Body of pancreas (tissue), 4 donors: ENCODE data around the gene CFAP299. TPM values are rescaled to one million over a fixed set of nuclear protein-coding genes. Genes with fewer than 3 reads are reported as not detected.

Experiments used
- ATAC-seq: fragments of 150-250 bp; one replicate; pipeline ENCODE4 v1.9.1; 2016
- DNase-seq, 4 donors: peaks; one replicate each; pipeline ENCODE4 v3.0.0-alpha.2; 2019
- H3K27ac ChIP-seq, 4 donors: fragments of 200-600 bp; sonication (generic); 1 replicate in 3 of 4; 2 replicates in 1 of 4; pipeline versions ENCODE4 v1.5.1 to v1.6.1; 2016 to 2019; ENCODE audit warnings: mild to moderate bottlenecking in 1 of 4, mixed read lengths in 1 of 4, moderate library complexity in 1 of 4
- H3K27me3 ChIP-seq, 2 donors: fragments of 200-600 bp; sonication (generic); one replicate each; pipeline ENCODE4 v1.6.0; 2016; ENCODE audit warnings: mild to moderate bottlenecking in 1 of 2
- H3K36me3 ChIP-seq, 2 donors: fragments of 200-600 bp; sonication (generic); replicated peaks in 1 of 2; 2 replicates each; pipeline ENCODE4 v1.5.1; 2016; ENCODE audit warnings: low read depth in 2 of 2; ENCODE audit not compliant: insufficient read depth in 1 of 2
- H3K4me1 ChIP-seq: fragments of 200-600 bp; sonication (generic); one replicate; pipeline ENCODE4 v1.6.0; 2016
- H3K4me3 ChIP-seq, 2 donors: fragments of 200-600 bp; sonication (generic); 1 replicate in 1 of 2; 2 replicates in 1 of 2; pipeline ENCODE4 v1.5.1; 2016 to 2019
- H3K9me3 ChIP-seq, 3 donors: fragments of 200-600 bp; sonication (generic); 1 replicate in 2 of 3; 2 replicates in 1 of 3; pipeline ENCODE4 v1.5.1; 2016
- POLR2A ChIP-seq, 3 donors: fragments of 450-650 bp; IDR thresholded peaks; one replicate each; pipeline ENCODE4 v1.6.1; 2016; ENCODE audit warnings: antibody characterized with exemption in 3 of 3, mild to moderate bottlenecking in 2 of 3
- WGBS, 2 donors: methylation state at CpG; one replicate each; pipeline ENCODE4 v1.1.5; 2017; 5-methylcytosine and 5-hydroxymethylcytosine counted together
- intact Hi-C: fragments of 100-400 bp; cut with DNase I; formaldehyde crosslinking; loops from one replicate; pipeline ENCODE4 v1.15.1; 2023
- total RNA-seq, 2 donors: library from RNA; depleted of rRNA; stranded (reverse); fragments of >200 nt; gene quantifications; one replicate each; pipeline ENCODE4 v1.1.0, GENCODE V29; 2016
- TF ChIP-seq, protein P1 (sequence below), 7 experiments: fragments of 450-650 bp in 4 of 7; fragments of 200-600 bp in 3 of 7; sonication (generic) in 3 of 7; IDR thresholded peaks; one replicate each; pipeline ENCODE4 v1.5.1; 2016 to 2019; ENCODE audit warnings: antibody characterized with exemption in 7 of 7

Gene CFAP299
- total RNA-seq, 2 donors from 2014 or later: not detected

DNA sequence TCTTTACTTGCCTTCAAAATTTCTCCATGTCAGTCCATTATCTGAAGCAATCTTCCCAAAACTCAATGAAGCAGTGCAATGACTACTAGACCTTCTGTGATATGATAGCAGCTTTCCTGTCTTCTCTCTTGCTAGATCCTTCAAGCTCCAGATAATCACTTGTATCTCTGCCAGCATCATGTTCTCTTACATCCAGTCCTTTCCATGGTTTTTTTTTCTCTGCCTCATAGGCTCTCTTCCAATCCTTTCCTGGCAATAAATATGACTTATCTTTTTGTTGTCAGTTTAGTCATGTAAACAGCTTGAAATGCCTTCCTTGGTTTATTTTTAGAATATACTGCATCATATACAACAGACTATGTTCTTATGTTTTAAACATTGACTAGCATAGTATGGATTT, 193.5 kb downstream of the CFAP299 start:
- Histone ChIP-seq H3K9me3 (no peaks in the 10 kb centered on the region), H3K27ac (no peak overlapping the region), H3K27me3 (no peaks in the 10 kb centered on the region), H3K4me1 (no peaks in the 10 kb centered on the region), H3K36me3 (no peaks in the 10 kb centered on the region), H3K4me3 (no peak overlapping the region)
- no peak for DNase-seq
- no peak for ATAC-seq
- TF ChIP-seq, protein P1, sequence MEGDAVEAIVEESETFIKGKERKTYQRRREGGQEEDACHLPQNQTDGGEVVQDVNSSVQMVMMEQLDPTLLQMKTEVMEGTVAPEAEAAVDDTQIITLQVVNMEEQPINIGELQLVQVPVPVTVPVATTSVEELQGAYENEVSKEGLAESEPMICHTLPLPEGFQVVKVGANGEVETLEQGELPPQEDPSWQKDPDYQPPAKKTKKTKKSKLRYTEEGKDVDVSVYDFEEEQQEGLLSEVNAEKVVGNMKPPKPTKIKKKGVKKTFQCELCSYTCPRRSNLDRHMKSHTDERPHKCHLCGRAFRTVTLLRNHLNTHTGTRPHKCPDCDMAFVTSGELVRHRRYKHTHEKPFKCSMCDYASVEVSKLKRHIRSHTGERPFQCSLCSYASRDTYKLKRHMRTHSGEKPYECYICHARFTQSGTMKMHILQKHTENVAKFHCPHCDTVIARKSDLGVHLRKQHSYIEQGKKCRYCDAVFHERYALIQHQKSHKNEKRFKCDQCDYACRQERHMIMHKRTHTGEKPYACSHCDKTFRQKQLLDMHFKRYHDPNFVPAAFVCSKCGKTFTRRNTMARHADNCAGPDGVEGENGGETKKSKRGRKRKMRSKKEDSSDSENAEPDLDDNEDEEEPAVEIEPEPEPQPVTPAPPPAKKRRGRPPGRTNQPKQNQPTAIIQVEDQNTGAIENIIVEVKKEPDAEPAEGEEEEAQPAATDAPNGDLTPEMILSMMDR (IDR thresholded peaks at IDR 0.05): no peak
- no peak for TF ChIP-seq POLR2A (IDR thresholded peaks at IDR 0.05)
- intact Hi-C loops: no loop called here

DNA sequence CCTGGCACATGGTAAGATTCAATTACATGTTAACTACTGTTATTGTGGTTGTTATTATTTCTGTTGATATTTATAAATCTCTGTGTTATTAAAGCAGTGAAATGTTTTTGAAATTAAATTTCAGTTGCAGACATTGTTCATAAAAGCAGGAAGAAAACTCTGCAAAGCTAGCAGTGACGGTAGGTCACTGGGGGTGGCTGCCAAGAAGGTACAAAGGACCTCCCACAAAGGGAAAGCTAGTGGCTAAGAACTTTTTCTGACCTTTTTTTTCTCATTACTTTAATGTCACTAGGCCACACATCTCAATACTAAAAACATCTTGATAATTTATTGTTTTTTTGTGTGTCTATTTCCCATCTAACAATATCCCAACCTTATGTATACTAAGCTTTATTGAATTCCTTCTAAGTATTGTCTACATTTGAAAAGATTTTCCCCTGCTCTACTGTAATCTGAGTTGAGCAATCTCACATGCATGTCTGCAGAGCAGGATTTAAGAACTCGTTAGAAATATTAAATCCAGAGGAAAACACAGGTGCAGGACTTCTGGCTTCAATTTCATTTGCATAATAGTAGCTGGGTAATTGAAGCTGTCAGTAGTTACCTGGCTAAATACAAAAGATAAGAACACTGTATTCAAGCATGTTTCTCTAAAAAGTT, 197.3 kb downstream of the CFAP299 start:
- no peaks in the 10 kb centered on the region for H3K9me3 ChIP-seq

DNA sequence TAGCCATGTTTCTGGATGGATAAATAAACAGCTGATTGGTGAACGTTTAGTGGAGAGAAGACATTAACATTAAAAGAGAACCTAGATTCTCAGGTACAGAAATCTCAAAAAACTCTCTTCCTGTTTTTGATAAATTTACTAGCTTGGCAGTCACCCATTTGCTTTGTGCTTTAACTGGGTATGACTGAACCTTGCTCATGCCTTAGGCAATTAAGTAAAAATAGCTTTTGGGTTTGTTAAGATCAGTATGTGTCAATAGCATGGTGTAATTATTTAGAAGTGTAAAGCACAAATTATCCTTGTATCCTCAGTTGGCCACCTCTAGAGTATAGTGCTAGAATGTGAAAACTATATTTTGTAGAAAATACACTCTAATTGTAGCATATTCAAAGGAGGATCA, 200.0 kb downstream of the CFAP299 start:
- ATAC-seq (no peak), DNase-seq (no peak)
- intact Hi-C loops: no loop called here
- no peaks in the 10 kb centered on the region for H3K4me1 ChIP-seq
- H3K4me3 ChIP-seq: no peak overlapping the region
- WGBS, 2 donors: 11 to 35% methylated on average over 1 of the region's 1 CpG
- H3K27ac ChIP-seq: no peak overlapping the region
- H3K9me3 ChIP-seq: no peaks in the 10 kb centered on the region
- no peaks in the 10 kb centered on the region for H3K27me3 ChIP-seq
- TF ChIP-seq, protein P1 (IDR thresholded peaks at IDR 0.05): no peak
- TF ChIP-seq POLR2A (IDR thresholded peaks at IDR 0.05): no peak
- no peaks in the 10 kb centered on the region for H3K36me3 ChIP-seq

More for the DNA sequence above, 197.3 kb downstream of the CFAP299 start:
- 37 to 39% methylated on average over 2 of the region's 2 CpGs for WGBS, 2 donors
- H3K4me1 ChIP-seq: no peaks in the 10 kb centered on the region
- no peak for ATAC-seq
- intact Hi-C loops: no loop called here
- no peak overlapping the region for H3K4me3 ChIP-seq
- no peak overlapping the region for H3K27ac ChIP-seq
- TF ChIP-seq, protein P1 (IDR thresholded peaks at IDR 0.05): no peak
- TF ChIP-seq POLR2A (IDR thresholded peaks at IDR 0.05): no peak
- no peak for DNase-seq
- no peaks in the 10 kb centered on the region for H3K27me3 ChIP-seq
- H3K36me3 ChIP-seq: no peaks in the 10 kb centered on the region

DNA sequence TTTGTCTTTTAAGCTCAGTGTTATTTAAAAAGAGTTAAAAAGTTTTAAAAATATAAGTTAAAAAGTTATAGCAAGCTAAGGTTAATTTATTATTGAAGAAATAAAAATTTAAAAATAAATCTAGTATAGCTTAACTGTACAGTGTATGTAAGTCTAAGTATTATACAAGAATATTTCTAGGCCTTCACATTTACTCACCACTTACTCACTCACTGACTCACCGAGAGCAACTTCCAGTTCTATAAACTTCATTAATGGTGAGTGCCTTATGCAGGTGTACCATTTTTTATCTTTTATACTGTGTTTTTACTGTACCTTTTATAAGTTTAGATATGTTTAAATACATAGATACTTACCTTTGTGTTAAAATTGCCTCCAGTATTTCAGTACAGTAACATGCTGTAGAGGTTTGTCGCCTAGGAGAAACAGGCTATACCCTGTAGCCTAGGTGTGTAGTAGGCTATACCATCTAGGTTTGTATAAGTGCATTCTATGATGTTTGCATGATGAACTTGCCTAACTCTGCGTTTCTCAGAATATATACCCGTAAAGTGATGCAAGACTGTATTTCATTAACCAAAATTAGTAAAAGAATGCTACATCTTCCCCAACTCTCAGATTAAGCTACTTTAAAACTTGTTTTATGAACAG, 202.9 kb downstream of the CFAP299 start:
- Histone ChIP-seq H3K36me3 (no peaks in the 10 kb centered on the region), H3K4me1 (no peaks in the 10 kb centered on the region), H3K27ac (no peak overlapping the region), H3K4me3 (no peak overlapping the region), H3K27me3 (no peaks in the 10 kb centered on the region), H3K9me3 (no peaks in the 10 kb centered on the region)
- TF ChIP-seq, protein P1 (IDR thresholded peaks at IDR 0.05): no peak
- no peak for TF ChIP-seq POLR2A (IDR thresholded peaks at IDR 0.05)
- 82 to 85% methylated on average over 4 of the region's 4 CpGs for WGBS, 2 donors
- DNase-seq (no peak), ATAC-seq (no peak)
- intact Hi-C loops: no loop called here

DNA sequence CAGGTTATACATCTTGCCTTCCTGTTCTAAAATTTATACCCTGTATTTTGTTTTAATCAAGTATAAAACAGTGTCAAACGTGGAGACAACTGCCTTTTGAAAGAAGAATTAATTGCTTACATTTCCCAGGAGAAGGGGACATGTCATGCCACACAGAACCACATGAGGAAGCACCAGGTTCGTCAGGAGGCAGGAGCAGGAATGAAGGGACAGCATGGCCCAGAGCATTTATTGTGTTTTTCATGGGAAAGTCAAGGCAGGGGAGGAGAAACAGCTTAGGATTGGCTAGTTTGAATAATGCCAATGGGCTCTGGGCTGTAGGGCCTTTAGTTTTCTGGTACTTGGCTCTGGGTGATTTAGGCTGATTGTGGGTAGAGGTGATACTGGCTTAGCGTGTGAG, 203.7 kb downstream of the CFAP299 start:
- Histone ChIP-seq H3K9me3 (no peaks in the 10 kb centered on the region), H3K36me3 (no peaks in the 10 kb centered on the region), H3K27me3 (no peaks in the 10 kb centered on the region), H3K4me1 (no peaks in the 10 kb centered on the region), H3K27ac (no peak overlapping the region), H3K4me3 (no peak overlapping the region)
- ATAC-seq (no peak), DNase-seq (no peak)
- WGBS, 2 donors: 53 to 54% methylated on average over 3 of the region's 3 CpGs
- intact Hi-C loops: no loop called here
- TF ChIP-seq POLR2A (IDR thresholded peaks at IDR 0.05): no peak
- TF ChIP-seq, protein P1 (IDR thresholded peaks at IDR 0.05): no peak
